HUES64 (cell line): ENCODE measurements around the gene PTCD1.
"Not testable (repeated sequence)": the region's sequence is repeated elsewhere in the genome, so short reads cannot be mapped to it uniquely, and the experiment has no call there.

Source experiments
- H3K27ac ChIP-seq: 2 replicates; pipeline ENCODE4 v1.7.0; 2013; ENCODE audit warnings: low read depth, low read length, inconsistent platforms
- H3K27me3 ChIP-seq: 2 replicates; pipeline ENCODE4 v1.6.1; 2013; ENCODE audit warnings: mild to moderate bottlenecking, low read length; ENCODE audit not compliant: insufficient read depth
- H3K36me3 ChIP-seq: 2 replicates; pipeline ENCODE4 v1.6.1; 2013; ENCODE audit warnings: mild to moderate bottlenecking, low read length; ENCODE audit not compliant: insufficient read depth
- H3K4me1 ChIP-seq: 2 replicates; pipeline ENCODE4 v1.6.1; 2013; ENCODE audit warnings: mild to moderate bottlenecking, low read length, moderate library complexity; ENCODE audit not compliant: insufficient read depth
- H3K4me3 ChIP-seq: 2 replicates; pipeline ENCODE4 v1.5.1; 2013; ENCODE audit warnings: mild to moderate bottlenecking, low read length, moderate library complexity
- H3K9ac ChIP-seq: 2 replicates; pipeline ENCODE4 v1.6.1; 2013; ENCODE audit warnings: mild to moderate bottlenecking, low read depth, low read length
- H3K9me3 ChIP-seq: 2 replicates; pipeline ENCODE4 v1.6.1; 2013; ENCODE audit warnings: low read depth, low read length; ENCODE audit not compliant: insufficient read depth
- WGBS: fragments of 150-250, 120-280 bp; methylation state at CpG from one replicate; pipeline ENCODE4 v1.1.7; 2013; ENCODE audit warnings: missing lambda C conversion rate; 5-methylcytosine and 5-hydroxymethylcytosine counted together

The PTCD1 gene

DNA sequence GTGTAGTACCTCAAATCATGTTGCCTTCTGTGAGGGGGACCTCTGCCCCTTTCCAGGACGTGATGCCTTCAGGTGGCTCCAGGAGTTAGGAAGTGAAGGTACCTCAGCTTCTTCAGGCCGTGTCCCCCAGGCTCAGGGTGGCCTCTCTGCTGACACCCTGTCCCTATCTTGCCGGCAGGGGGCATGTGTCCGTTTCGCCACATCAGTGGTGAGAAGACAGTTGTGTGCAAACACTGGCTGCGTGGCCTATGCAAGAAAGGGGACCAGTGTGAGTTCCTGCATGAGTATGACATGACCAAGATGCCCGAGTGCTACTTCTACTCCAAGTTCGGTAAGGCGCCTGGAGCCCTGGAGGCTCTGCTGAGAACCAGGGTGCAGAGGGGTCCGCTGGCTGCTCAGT, 9.3 kb upstream of the PTCD1 start:
- peaks cover 95% of the 10 kb centered on the region for H3K36me3 ChIP-seq
- H3K9me3 ChIP-seq: no peaks in the 10 kb centered on the region
- H3K4me1 ChIP-seq: no peaks in the 10 kb centered on the region
- WGBS: 95% methylated on average over 10 of the region's 10 CpGs
- no peak overlapping the region for H3K4me3 ChIP-seq
- H3K27me3 ChIP-seq: no peaks in the 10 kb centered on the region
- no peak overlapping the region for H3K27ac ChIP-seq
- H3K9ac ChIP-seq: no peak overlapping the region

DNA sequence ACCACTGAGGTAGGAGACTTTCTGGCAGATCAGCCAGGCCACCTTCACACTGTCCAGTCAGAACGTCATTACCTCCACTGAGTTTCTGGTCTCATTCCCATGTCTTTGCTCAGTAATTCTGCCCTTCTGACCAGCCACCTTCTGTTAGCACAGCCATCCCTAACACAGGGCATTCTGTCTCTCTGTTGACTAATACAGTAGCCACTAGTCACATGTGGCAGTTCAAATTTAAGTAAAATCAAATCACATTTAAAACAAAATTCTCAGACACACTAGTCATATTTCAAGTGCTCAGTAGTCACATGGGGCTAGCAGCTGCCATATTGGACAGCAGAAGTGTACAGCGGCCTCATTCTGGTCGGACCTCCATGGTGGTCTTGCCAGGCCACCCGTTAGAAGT, 7.5 kb upstream of the PTCD1 start:
- H3K27me3 ChIP-seq: no peaks in the 10 kb centered on the region
- 93% methylated on average over 4 of the region's 4 CpGs for WGBS
- no peak overlapping the region for H3K9ac ChIP-seq
- H3K4me3 ChIP-seq: no peak overlapping the region
- H3K4me1 ChIP-seq: no peaks in the 10 kb centered on the region
- H3K9me3 ChIP-seq: no peaks in the 10 kb centered on the region
- no peak overlapping the region for H3K27ac ChIP-seq
- H3K36me3 ChIP-seq: peaks cover 90% of the 10 kb centered on the region

DNA sequence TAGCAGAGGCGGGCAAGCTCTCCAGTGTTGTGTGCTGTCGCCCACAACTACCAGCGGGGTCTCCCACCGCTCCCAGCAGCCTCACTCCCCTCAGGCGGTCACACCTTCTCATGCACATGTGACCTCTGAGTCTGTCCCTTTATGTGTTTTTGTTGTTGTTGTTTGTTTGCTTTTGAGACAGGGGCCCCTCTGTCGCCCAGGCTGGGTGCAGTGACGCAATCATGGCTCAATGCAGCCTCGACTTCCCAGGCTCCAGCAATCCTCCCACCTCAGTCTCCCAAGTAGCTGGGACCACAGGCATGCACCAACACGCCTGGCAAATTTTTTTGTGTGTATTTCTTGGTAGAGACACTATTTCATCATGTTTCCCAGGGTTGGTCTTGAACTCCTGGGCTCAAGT, 1.6 kb upstream of the PTCD1 start:
- peak overlapping the region; percentile 75 for H3K4me3 ChIP-seq
- H3K9ac ChIP-seq: no peak overlapping the region
- H3K27ac ChIP-seq: no peak overlapping the region
- H3K36me3 ChIP-seq: peaks cover 45% of the 10 kb centered on the region
- WGBS: 58% methylated on average over 8 of the region's 9 CpGs
- H3K27me3 ChIP-seq: no peaks in the 10 kb centered on the region
- no peaks in the 10 kb centered on the region for H3K9me3 ChIP-seq
- peaks cover 5% of the 10 kb centered on the region; the same call in 1 of the 2 replicates for H3K4me1 ChIP-seq

DNA sequence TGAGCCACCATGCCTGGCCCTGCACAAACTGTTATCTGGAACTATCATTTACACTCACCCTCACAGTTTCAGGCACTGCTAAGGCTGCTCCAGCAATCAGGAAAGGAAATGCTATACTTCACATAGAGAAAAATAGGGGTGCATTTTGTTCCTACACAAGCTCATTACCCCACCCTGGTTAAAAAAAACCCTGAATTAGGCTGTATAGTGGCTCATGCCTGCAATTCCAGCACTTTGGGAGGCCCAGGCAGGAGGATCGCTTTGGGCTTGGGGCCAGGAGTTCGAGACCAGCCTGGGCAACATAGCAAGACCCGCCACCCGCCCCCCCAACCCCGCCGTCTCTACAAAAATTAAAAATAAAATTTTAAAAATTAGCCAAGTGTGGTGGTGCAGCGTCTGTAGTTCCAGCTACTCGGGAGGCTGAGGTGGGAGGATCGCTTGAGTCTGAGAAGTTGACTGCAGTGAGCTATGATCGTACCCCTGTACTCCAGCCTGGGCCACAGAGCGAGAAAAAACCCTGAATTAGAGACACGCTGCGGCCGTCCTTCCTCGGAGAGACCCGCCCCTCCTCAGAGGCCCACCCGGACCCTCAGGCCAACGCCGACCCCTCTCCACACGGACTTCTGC, 539 bp downstream of the PTCD1 start:
- Histone ChIP-seq H3K27ac (peak overlapping the region; percentile 96), H3K27me3 (no peaks in the 10 kb centered on the region), H3K4me3 (peak overlapping the region; percentile 75), H3K9me3 (no peaks in the 10 kb centered on the region), H3K36me3 (peaks cover 47% of the 10 kb centered on the region), H3K4me1 (peaks cover 5% of the 10 kb centered on the region; the same call in 1 of the 2 replicates), H3K9ac (peak overlapping the region; percentile 93)
- WGBS: 18% methylated on average over 17 of the region's 20 CpGs

DNA sequence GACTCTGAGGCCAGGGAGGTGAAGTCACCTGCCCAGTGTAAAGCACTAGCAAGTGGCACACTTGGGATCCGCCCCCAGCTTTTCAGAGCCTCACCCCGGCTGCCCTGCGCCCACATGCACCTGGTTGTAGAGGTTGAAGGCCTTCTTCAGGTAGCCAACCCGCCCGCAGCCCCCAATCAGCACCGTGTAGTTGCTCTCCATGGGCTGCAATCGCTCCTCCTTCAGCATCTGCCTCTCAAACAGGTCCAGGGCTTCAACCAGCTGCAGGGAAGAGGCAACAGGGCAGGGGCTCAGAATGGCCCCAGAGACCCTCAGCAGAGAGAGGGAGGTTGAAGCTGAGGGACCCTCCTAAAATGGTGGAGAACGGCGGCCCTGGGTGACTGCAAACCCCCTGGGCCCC, 5.4 kb downstream of the PTCD1 start:
- Histone ChIP-seq H3K4me3 (no peak overlapping the region), H3K9ac (no peak overlapping the region), H3K36me3 (peaks cover 65% of the 10 kb centered on the region), H3K27ac (no peak overlapping the region), H3K27me3 (no peaks in the 10 kb centered on the region), H3K4me1 (no peaks in the 10 kb centered on the region; the same call in 1 of the 2 replicates), H3K9me3 (no peaks in the 10 kb centered on the region)
- 96% methylated on average over 9 of the region's 9 CpGs for WGBS

DNA sequence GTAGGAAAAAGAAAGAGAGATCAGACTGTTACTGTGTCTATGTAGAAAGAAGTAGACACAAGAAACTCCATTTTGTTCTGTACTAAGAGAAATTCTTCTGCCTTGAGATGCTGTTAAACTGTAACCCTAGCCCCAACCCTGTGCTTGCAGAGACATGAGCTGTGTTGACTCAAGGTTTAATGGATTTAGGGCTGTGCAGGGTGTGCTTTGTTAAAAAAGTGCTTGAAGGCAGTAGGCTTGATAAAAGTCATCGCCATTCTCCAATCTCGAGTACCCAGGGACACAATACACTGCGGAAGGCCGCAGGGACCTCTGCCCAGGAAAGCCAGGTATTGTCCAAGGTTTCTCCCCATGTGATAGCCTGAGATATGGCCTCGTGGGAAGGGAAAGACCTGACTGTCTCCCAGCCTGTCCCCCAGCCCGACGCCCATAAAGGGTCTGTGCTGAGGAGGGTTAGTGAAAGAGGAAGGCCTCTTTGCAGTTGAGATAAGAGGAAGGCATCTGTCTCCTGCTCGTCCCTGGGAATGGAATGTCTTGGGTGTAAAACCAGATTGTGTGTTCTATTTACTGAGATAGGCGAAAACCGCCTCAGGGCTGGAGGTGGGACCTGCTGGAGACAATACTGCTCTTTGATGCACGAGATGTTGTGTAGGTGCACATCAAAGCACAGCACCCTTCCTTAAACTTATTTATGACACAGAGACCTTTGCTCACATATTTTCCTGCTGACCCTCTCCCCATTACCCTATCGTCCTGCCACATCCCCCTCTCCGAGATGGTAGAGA, 6.7 kb downstream of the PTCD1 start:
- H3K4me3 ChIP-seq, H3K27ac ChIP-seq, H3K9me3 ChIP-seq, H3K27me3 ChIP-seq, H3K4me1 ChIP-seq, H3K9ac ChIP-seq: not testable (repeated sequence)
- H3K36me3 ChIP-seq: peaks cover 70% of the 10 kb centered on the region
- WGBS: 92% methylated on average over 13 of the region's 13 CpGs

DNA sequence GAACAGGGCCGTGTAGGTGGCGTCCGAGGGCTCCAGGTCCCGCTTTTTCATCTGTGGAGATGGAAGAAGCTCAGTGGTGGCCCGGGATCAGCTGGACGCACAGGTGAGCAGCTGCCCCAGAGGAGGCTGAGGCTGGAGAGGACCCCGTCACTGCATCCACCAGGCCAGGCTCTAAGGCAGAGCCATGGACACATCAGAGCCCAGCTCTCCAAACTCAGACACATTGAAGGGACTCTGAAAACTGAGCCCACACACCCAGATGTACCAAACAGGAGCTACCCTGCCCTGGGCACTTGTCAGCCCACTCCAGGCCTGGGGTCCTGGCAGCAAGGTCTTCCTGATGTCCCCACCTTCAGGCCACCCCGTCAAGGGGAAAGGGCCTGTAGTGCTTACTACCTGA, 8.8 kb downstream of the PTCD1 start:
- H3K27me3 ChIP-seq: no peaks in the 10 kb centered on the region
- no peaks in the 10 kb centered on the region for H3K9me3 ChIP-seq
- H3K36me3 ChIP-seq: peaks cover 75% of the 10 kb centered on the region
- H3K4me3 ChIP-seq: no peak overlapping the region
- H3K4me1 ChIP-seq: no peaks in the 10 kb centered on the region
- H3K9ac ChIP-seq: no peak overlapping the region
- WGBS: 95% methylated on average over 8 of the region's 8 CpGs
- no peak overlapping the region for H3K27ac ChIP-seq

DNA sequence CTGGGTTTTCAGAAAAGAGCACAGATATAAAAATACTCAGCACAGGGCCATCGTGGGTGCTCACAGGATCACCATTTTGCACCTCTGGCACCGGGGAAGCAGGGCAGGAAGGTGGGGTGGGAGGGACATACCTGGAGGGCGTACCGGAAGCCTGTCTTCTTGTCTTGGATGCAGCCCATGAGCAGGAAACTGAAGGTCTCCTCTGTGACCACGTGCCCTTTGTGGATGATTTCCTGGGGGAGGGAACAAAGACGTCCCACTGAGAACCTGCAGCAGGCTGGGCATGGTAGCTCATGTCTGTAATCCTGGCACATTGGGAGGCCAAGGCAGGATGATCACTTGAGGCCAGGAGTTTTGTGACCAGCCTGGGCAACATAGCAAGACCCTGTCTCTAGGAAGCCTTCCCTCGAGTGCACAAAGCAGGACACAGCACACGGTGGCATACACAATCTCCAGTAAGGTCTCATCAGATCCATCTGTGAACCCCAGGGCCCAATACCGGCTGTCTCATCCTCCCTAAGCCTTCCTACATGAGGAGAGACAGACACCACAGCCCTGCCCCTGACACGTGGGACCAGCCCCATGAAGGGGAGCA, 9.5 kb downstream of the PTCD1 start:
- WGBS: 91% methylated on average over 10 of the region's 10 CpGs
- H3K4me1 ChIP-seq: no peaks in the 10 kb centered on the region
- H3K36me3 ChIP-seq: peaks cover 75% of the 10 kb centered on the region

DNA sequence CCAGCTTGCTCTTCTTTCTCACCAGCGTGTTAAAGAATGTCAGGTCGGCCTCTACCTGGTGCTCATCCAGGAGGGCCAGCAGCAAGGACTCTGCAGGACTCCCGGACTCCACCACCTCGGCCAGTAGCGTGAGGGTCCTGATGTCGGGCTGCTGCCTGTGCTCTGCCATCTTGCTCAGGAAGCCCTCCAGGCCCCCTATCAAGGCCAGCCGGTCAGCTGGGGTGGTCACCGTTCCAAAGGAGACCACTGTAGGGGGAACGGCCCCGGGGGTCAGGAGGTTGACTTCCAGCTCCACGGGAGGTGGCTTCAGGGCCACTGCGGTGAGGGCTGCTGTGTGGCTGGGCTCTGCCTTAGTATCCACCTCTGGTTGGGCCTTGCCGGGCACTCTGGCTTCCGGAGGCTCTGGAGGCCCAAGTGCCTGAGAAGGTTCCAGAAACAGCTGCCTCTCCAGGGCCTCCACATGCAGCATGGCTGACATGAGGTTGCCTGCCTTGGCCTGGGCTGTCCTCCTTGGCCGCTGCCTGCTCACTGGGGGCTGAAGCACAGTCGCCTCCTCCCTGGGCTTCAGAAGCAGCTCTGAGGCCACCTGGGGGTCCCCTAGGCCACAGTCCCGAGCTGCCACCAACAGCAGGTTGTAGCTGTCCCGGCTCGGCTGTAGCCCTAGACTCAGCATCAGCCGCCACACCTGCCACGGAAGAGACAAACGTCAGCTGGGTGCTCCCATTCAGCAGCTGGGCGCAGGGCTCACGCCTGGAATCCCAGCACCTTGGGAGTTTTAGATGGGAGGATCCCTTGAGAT, 13.5 kb downstream of the PTCD1 start:
- no peaks in the 10 kb centered on the region for H3K9me3 ChIP-seq
- H3K9ac ChIP-seq: no peak overlapping the region
- H3K27me3 ChIP-seq: no peaks in the 10 kb centered on the region
- H3K4me1 ChIP-seq: no peaks in the 10 kb centered on the region
- H3K36me3 ChIP-seq: peaks cover 78% of the 10 kb centered on the region
- no peak overlapping the region for H3K27ac ChIP-seq
- H3K4me3 ChIP-seq: no peak overlapping the region
- WGBS: 94% methylated on average over 24 of the region's 24 CpGs

More for the DNA sequence above, 9.5 kb downstream of the PTCD1 start:
- Histone ChIP-seq H3K9ac (no peak overlapping the region), H3K27ac (no peak overlapping the region), H3K4me3 (no peak overlapping the region), H3K27me3 (no peaks in the 10 kb centered on the region), H3K9me3 (no peaks in the 10 kb centered on the region)

DNA sequence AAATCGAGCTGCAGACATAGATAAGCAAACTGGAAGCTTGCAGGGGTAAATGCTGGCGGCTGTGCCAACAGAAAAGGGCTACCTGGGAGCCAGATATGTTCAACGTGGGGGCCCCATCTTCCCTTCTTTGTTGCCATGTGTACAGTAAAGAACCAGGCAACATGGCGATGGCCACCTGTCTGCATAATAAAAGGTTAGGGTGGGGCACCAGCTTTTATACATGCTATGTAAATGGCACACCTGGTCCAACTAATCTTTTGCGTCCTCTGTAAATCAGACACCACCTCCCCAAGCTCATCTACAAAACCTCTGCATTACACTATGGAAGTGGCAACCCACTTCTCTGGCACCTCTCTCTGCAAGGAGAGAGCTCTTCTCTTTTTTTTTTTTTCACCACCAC, 16.0 kb downstream of the PTCD1 start:
- Histone ChIP-seq H3K4me3 (no peak overlapping the region), H3K9me3 (no peaks in the 10 kb centered on the region), H3K36me3 (peaks cover 81% of the 10 kb centered on the region), H3K27me3 (no peaks in the 10 kb centered on the region), H3K4me1 (no peaks in the 10 kb centered on the region), H3K27ac (no peak overlapping the region), H3K9ac (no peak overlapping the region)
- WGBS: 89% methylated on average over 5 of the region's 5 CpGs

DNA sequence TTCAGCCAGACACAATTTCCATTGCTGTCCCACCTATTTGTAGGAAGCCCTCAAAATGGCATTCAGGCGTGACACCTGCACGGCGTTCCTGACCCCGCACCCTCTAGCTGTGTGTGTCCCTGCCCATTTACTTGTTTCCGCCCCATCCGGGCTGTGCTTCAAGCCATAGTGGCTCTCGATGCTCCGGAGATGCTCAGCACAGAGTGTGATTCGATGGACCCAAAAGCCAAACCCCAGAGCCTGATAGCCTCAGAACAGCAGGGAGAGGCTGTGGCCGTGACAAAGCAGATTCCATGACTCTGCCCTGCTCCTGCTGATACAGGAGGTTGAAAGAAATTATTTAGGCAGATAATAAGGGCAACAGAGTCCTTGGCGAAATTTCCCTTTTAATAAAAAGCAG, 16.4 kb downstream of the PTCD1 start:
- H3K27me3 ChIP-seq: no peaks in the 10 kb centered on the region
- H3K36me3 ChIP-seq: peaks cover 85% of the 10 kb centered on the region
- H3K4me3 ChIP-seq: no peak overlapping the region
- no peak overlapping the region for H3K9ac ChIP-seq
- H3K9me3 ChIP-seq: no peaks in the 10 kb centered on the region
- no peaks in the 10 kb centered on the region for H3K4me1 ChIP-seq
- H3K27ac ChIP-seq: no peak overlapping the region
- WGBS: 94% methylated on average over 11 of the region's 11 CpGs
